ENCODE data around the gene TMEM60.
"Not testable (repeated sequence)": the region's sequence is repeated elsewhere in the genome, so short reads cannot be mapped to it uniquely, and the experiment has no call there.

TMEM60 gene, protein sequence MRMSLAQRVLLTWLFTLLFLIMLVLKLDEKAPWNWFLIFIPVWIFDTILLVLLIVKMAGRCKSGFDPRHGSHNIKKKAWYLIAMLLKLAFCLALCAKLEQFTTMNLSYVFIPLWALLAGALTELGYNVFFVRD

GRCh38 chr7:77798394-77799077, at the start of gene TMEM60, which contains the start of gene PHTF2:
TMEM60 (minus strand) TSS chr7:77798434; CDS start chr7:77794373, 4,061 bp downstream.
PHTF2 (plus strand) TSS chr7:77798773.
- peak; percentile 94 for DNase-seq

GRCh38 chr7:77846317-77847092, 48.3 kb upstream of the TMEM60 start:
- DNase-seq, result no peak

DNA sequence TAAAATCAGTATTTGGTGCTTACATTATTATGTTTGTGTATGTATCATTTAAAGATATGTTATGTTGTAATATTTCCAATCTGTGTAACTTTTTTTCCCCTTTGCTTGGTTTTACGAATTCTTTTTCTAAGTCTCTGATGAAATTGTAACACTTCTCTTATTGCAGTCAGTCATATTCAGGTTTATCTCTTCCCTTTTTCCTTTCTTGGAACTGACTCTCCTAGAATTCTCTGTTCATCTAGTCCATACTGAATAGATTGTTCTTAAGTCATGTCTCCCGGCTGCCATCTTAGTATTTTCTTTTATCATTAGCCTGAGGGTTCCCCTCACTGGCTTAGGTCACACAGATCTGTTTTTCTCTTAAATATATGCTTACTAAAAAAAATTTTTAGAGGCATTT, 45.0 kb upstream of the TMEM60 start:
- no peak for DNase-seq

DNA sequence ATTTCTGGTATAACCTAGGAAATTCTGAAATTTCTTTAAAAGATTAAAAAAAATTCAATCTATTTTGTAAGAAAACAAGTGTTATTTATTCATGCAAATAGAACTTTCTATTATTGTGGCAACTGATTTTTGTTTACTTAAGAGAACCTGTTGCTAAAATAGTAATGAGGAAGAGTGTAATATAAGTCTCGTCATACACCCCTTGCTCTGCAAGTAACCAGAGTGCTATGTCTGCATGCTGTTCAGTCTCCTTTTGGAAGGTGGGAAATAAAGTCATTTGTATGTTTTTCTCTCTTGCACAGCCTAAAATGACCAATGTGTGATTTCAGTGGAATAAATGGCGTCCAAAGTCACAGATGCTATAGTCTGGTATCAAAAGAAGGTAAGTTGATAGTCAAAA, 41.7 kb upstream of the TMEM60 start:
- DNase-seq, result no peak

DNA sequence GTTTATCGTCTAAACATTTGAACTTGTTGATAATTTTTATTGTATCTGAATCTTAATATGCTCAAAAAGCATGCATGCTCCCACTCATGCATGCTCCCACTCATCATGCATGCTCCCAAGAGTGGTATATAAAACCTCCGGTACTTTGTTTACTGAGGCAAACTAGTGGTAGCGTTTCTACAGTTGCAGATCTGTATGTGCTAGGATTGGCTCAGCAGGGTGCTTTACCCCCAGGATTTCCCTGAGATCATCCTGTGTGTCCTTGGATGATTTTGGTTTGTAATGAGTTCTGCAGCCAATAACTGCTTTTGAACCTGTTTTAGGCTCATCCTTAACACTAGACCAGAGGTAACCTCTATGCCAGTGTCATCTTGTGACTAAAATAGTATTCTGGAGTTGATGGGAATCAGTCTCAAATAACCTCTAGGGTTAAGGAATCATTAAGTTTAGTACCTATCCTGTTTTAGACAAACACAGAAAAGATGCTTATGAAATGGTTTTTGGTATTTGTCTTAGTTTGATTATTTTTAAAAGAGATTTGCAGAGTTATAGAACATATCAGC, 40.8 kb upstream of the TMEM60 start:
- DNase-seq, result no peak

GRCh38 chr7:77837966-77838365, 39.7 kb upstream of the TMEM60 start:
- DNase-seq, result no peak

- DNase-seq, result no peak
These were observed 39.0 kb upstream of the TMEM60 start for GRCh38 chr7:77837275-77837674.

DNA sequence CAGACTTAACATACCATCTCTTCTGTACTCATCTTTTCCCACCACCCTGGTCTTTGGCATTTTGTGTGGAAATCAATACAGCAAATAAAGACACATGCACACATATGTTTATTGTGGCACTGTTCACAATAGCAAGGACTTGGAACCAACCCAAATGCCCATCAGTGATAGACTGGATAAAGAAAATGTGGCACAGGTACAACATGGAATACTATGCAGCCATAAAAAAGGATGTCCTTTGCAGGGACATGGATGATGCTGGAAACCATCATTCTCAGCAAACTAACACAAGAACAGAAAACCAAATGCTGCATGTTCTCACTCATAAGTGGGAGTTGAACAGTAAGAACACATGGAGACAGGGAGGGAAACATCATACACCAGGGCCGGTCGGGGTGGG, 38.2 kb upstream of the TMEM60 start:
- DNase-seq, result not testable (repeated sequence)

- no peak for DNase-seq
These were observed 34.9 kb upstream of the TMEM60 start for GRCh38 chr7:77833136-77833535.

- DNase-seq, result no peak
These were observed 33.7 kb upstream of the TMEM60 start for GRCh38 chr7:77831953-77832352.

DNA sequence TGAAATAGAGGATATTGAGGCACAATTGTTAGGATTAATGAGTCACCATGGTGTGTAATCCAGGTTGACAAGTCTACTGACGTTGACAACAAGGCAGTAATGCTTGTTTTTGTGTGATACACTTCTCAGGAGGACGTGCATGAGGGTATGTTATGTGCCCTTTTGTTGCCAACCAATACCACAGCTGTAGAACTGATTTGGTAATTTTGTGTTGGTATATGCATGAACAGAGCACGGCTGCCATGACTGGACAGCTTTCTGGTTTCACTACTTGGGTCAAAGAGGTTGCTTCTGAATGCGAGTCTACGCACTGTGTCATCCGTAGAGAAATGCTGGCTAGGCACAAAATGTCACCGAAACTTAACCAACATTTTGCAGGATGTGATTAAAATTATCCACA, 33.2 kb upstream of the TMEM60 start:
- no peak for DNase-seq

DNA sequence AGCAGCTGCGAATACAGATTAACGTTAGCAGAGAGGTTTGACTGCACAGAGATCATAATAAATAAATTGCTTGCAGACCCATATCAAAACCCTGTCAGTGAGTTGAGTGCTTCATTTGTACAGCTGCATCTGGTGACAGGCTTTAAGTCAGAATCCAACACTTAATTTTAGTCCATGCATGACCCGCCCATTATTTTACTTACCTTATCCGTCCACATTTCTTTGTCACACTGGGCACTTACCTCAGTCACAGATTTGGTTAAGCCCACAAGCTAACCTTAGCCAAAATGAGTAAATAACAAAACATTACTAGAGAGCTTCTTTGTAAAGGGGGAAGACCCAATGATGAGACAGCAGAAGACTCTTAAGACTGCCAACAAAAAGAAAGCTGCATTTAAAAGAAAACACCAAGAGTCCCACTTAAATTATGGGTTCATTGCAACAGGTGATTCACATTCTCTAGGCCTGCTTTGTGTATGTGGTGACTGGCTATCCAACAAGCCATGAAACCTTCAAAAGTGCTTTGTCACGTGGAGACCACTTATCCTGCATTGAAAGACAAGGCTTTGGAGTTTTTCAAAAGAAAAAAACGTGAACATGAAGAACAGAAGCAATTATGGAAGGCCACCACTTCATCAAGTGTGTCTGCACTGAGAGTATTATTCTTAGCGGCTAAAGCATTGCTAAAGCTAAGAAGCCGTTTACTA, 32.6 kb upstream of the TMEM60 start:
- no peak for DNase-seq

- no peak for DNase-seq
These were observed 29.8 kb upstream of the TMEM60 start for GRCh38 chr7:77827999-77828398.

DNA sequence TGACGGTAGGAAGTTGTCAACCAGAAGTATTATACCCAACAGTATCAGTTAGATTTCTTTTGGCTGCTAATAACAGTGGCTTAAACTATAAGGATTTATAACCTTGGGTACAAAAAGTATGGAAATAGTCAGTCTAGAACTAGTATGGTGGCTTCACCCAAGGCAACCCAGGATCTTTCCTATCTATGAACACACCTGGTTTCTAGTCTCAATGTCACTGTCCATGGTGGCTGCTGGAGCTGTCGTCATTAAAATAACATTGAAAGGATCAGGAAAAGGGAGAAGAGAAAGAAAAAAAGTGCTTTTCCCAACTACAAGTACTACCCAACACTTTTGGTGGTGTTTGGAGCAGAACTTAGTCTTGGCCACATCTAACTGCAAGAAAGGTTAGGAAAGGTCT, 28.1 kb upstream of the TMEM60 start:
- DNase-seq, result no peak

- no peak for DNase-seq
These were observed 26.9 kb upstream of the TMEM60 start for GRCh38 chr7:77825131-77825530.

GRCh38 chr7:77824636-77825035, 26.4 kb upstream of the TMEM60 start:
- DNase-seq, result no peak

DNA sequence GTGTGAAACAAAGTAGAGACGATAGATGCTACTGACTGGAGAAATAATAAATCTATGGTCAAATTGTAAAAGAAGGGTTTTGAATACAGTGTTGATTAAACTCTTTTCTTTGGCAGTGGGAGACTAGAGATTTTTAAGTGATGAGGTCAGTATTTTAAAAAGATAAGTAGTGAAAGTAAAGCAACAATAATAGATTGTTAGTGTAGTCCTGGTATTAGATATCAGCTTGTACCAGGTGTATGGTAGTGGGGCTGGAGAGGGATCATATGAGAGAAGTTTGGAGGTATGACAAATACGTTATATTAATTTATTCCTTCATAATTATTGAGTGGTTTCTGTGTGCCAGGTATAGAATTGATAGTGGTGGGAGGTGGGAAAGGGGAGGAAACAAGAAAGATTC, 25.6 kb upstream of the TMEM60 start:
- DNase-seq, result no peak

DNA sequence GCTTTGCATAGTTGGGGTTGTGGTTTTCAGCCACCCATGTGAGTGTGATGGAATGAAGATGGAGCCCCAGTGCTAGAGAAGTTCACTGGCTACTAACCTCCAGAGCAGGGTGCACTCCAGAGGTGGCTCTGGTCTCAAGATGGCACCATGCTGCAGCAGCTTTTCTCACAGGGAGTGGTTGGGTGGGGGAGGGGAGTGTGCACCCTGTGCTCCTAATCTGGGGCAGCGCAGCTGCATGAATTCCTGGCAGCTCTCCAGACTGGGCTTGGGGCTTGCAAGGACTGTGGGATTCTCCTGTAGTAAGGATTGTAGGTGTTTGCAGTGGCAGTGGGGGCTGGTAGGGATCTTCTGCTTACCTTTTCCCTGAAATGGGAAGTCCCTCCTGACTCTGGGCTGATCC, 24.0 kb upstream of the TMEM60 start:
- no peak for DNase-seq

GRCh38 chr7:77820967-77821366, 22.7 kb upstream of the TMEM60 start:
- no peak for DNase-seq

DNA sequence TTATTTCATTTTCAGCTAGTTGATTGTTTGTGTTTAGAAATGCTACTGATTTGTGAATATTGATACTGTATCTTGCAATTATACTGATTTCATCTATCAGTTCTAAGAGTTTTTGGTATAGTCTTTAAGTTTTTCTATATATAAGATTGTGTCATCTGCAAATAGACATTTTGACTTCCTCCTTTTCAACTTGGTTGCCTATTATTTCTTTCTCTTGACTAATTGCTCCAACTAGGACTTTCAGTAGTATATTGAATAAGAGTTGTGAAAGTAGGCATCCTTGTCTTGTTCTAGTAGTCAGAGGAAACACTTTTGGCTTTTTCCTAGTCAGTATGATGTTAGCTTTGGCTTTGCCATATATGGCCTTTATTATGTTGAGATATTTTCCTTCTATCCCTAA, 20.8 kb upstream of the TMEM60 start:
- no peak for DNase-seq

DNA sequence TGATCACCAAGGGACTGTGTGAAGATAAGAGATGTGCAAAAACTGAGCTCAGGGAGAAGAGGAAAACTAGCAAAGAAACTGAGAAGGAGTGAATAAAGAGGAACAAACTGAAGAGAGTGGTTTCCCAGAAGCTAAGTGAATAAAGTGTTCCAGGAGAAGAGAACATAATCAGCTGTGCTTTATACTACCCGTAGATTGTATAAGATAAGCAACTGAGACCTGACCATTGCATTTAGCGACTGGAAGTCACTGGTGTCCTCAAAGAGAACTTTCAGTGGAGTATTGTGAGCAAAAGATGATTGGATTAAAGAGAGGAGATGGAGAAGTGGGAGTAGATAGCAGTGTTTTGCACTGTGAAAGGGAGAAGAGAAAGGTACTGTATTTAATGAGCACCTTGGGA, 14.9 kb upstream of the TMEM60 start:
- DNase-seq, result no peak

DNA sequence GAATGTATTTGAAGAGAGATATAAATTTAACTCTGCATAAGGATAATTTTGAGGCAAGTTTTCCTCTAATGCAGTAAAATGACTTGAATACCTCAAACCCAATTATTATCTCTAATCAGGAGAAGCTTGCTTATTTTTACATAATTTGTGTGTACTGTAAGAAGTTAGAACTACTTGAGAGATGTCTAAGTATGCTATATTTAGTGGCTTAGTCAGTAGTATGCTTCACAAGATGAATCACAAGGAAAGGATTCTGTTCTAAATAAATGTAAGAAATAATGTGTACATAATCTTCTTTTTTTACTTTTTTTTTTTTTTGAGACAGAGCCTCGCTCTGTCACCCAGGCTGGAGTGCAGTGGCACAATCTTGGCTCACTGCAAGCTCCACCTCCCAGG, 14.1 kb upstream of the TMEM60 start:
- DNase-seq, result no peak

Measured in activated naive CD4-positive, alpha-beta T cell treated with anti-CD3 and anti-CD28 coated beads, Interleukin-2, amount 50 U/mL, for 16 hours (primary cell).